Adrenal gland (tissue), 19 donors: Measurements from ENCODE around the gene HTR5A. TPM values are rescaled to one million over a fixed set of nuclear protein-coding genes. Genes with fewer than 3 reads are reported as not detected.
A peak's percentile ranks its signal among the peaks of the same experiment; 100 is the strongest.

Experiments
- DNase-seq, 7 donors: peaks; one replicate each; pipeline ENCODE4 v3.0.0-alpha.2; 2019 to 2020
- H3K27ac ChIP-seq, 5 donors: fragments of 200-600 bp; sonication (generic) in 4 of 5; 1 replicate in 3 of 5; 2 replicates in 2 of 5; pipeline versions ENCODE4 v1.5.1 to v1.8.0; 2016 to 2020; ENCODE audit warnings: mild to moderate bottlenecking in 1 of 5
- H3K27me3 ChIP-seq: fragments of 200-600 bp; 2 replicates; pipeline ENCODE4 v1.8.0; 2021
- H3K36me3 ChIP-seq, 2 donors: fragments of 200-600 bp; replicated peaks in 1 of 2; 1 replicate in 1 of 2; 2 replicates in 1 of 2; pipeline versions ENCODE4 v1.5.1 to v1.8.0; 2018 to 2022
- H3K4me1 ChIP-seq, 2 donors: fragments of 200-600 bp; replicated peaks in 1 of 2; 1 replicate in 1 of 2; 2 replicates in 1 of 2; pipeline versions ENCODE4 v1.5.1 to v1.8.0; 2018 to 2021
- H3K4me3 ChIP-seq, 4 donors: fragments of 200-600 bp; sonication (generic) in 3 of 4; one replicate each; pipeline ENCODE4 v1.5.1; 2016 to 2018
- H3K9me3 ChIP-seq, 3 donors: fragments of 200-600 bp; sonication (generic) in 1 of 3; replicated peaks in 1 of 3; 1 replicate in 2 of 3; 2 replicates in 1 of 3; pipeline versions ENCODE4 v1.5.1 to v1.8.0; 2016 to 2021
- POLR2A ChIP-seq, 2 donors: fragments of 450-650 bp; IDR thresholded peaks; one replicate each; pipeline ENCODE4 v1.6.1; 2017; ENCODE audit warnings: antibody characterized with exemption in 2 of 2, mild to moderate bottlenecking in 2 of 2, moderate library complexity in 1 of 2
- WGBS, 4 donors: extraction: QIAGEN DNeasy Blood & Tissue Kit in 2 of 4; methylation state at CpG; one replicate each; pipeline versions ENCODE4 v1.1.5 to v1.1.7; 2013 to 2017; 5-methylcytosine and 5-hydroxymethylcytosine counted together
- intact Hi-C, 2 donors: fragments of 100-400 bp; cut with DNase I; formaldehyde crosslinking; loops; one replicate each; pipeline versions ENCODE4 v1.14.1 to v1.15.0; 2022 to 2023
- long read RNA-seq, 10 donors: library from polyadenylated mRNA in 3 of 10; unstranded in 2 of 10; stranded (forward) in 1 of 10; transcript quantifications; one replicate each; pipeline ENCODE4 v2.0.0 and lab custom pipeline, GENCODE V29; 2021 to 2026
- polyA plus RNA-seq, 3 donors: library from polyadenylated mRNA; stranded (reverse); fragments of 200-250 nt in 2 of 3; fragments of 350-450 nt in 1 of 3; fragmentation: Illumina TruSeq in 1 of 3; extraction: RNeasy Lipid Tissue Mini Kit (QIAGEN cat#74804) in 1 of 3; gene quantifications; one replicate each; pipeline ENCODE4 v1.2.3, GENCODE V29; 2013 to 2014
- total RNA-seq, 9 donors: library from RNA; depleted of rRNA in 4 of 9; stranded (reverse); fragments of >200 nt in 4 of 9; fragments of 120-200 nt in 1 of 9; fragmentation: NEBNext Ultra II Directional in 1 of 9; extraction: Animal tissue kit (Norgen Biotek cat#: 25700) in 1 of 9; gene quantifications; one replicate each; pipeline versions ENCODE4 v1.1.0 to v1.2.4, GENCODE V29; 2013 to 2023
- TF ChIP-seq, protein P1 (sequence below), 6 experiments: fragments of 450-650 bp in 4 of 6; fragments of 200-600 bp in 2 of 6; sonication (generic) in 1 of 6; IDR thresholded peaks; 1 replicate in 5 of 6; 2 replicates in 1 of 6; pipeline versions ENCODE4 v1.5.1 to v1.8.0; 2016 to 2021; ENCODE audit warnings: antibody characterized with exemption in 6 of 6, mild to moderate bottlenecking in 2 of 6, moderate library complexity in 1 of 6
- donor health status: healthy with polysubstance abuse.
- donor health status: Bipolar disorder and iron deficiency.
- donor health status: DM: yes; HTN: yes; CAD: no.
- donor health status: DM: no; HTN: no; CAD: no.
- donor health status: DM: no; HTN: no; CAD: no.
- donor health status: DM: yes; HTN: yes; CAD: no.

Gene HTR5A
- total RNA-seq = not detected
- not detected for polyA plus RNA-seq
- long read RNA-seq, donor 1 = 0 reads
- long read RNA-seq, donor 2 = 0 reads
- long read RNA-seq, donor 3 = 0 reads
- long read RNA-seq, donor 4 = 0 reads
- long read RNA-seq, donor 5 = 0 reads
- long read RNA-seq, donor 6 = 0 reads
- long read RNA-seq, donor 7 = 0 reads
- long read RNA-seq, donor 8 = 0 reads
- long read RNA-seq, donor 9 = 0 reads
- long read RNA-seq, donor 10 = 0 reads

DNA sequence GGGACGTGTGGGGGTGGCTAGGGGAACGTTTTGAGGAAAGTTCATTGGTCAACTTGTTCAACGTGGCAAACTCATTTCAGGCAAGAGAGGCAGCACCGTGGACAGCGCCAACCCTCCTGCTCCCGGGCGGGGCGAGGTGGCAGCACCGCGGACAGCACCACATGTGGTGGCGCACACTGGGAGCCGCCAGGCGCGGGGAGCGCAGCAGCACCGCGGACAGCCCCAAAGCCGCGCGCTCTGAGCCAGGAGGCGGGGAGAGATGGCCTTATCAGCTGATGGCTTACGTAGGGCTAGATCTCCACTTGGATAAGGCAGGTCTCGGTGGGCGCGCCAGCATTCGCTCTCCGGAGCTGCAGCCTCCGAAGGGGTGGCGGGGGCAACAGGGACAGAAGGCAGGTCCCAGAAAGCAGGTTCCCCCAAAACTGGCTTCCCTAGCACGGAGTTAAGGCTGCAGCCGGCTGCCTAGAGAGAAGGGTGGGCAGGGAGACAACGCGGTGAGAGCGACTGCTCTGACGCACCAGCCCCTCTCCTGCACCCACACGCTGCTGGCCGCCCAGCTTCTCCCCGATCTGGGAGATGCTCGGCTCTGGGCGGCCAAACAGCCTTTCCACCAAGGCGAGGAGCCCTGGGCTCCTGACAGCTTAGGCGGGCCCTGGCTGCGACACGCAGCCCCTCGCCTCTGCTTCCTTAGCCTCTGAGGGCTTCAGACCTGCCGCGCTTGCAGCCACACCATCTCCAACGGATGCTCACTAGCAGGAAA, at the start of gene HTR5A:
Gene HTR5A (plus strand): TSS at position 333 of the 760 bp plus-strand sequence. CDS start 576 bp downstream, outside the sequence.
- DNase-seq = peak; percentile 83 to 91 (median 89)
- Histone ChIP-seq H3K9me3 (no peaks in the 10 kb centered on the region), H3K4me3 (no peak within 1 kb of the TSS), H3K27ac (no peak within 1 kb of the TSS), H3K27me3 (no peaks in the 10 kb centered on the region), H3K36me3 (no peaks in the 10 kb centered on the region), H3K4me1 (no peaks in the 10 kb centered on the region)
- WGBS, 4 donors = 0 to 4% (median 3%) methylated on average over 9 to 48 of the region's 48 CpGs
- no peak for TF ChIP-seq POLR2A (IDR thresholded peaks at IDR 0.05)
- TF ChIP-seq, protein P1, sequence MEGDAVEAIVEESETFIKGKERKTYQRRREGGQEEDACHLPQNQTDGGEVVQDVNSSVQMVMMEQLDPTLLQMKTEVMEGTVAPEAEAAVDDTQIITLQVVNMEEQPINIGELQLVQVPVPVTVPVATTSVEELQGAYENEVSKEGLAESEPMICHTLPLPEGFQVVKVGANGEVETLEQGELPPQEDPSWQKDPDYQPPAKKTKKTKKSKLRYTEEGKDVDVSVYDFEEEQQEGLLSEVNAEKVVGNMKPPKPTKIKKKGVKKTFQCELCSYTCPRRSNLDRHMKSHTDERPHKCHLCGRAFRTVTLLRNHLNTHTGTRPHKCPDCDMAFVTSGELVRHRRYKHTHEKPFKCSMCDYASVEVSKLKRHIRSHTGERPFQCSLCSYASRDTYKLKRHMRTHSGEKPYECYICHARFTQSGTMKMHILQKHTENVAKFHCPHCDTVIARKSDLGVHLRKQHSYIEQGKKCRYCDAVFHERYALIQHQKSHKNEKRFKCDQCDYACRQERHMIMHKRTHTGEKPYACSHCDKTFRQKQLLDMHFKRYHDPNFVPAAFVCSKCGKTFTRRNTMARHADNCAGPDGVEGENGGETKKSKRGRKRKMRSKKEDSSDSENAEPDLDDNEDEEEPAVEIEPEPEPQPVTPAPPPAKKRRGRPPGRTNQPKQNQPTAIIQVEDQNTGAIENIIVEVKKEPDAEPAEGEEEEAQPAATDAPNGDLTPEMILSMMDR (IDR thresholded peaks at IDR 0.05) = no peak
- intact Hi-C loops = no loop called here

DNA sequence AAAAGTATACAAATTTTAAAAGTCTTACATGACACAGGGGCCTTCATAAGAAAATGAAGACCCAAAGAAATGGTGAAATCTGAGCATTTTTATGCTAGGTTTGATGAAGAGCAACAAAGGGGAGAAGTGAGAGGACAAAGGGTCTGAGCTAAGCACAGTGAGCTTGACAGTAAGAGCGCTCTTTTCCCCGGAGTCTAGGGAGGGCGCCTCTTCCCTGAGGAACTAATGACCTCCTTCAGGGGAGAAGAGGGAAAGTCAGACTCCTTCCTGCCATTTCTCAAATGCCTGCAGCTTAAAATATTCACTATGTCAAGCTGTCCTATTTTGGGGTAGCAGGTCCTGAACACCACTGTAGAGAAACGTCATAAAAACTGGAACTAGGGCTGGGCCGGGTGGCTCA, 49.1 kb upstream of the HTR5A start:
- Histone ChIP-seq H3K4me3 (no peak overlapping the region), H3K4me1 (no peaks in the 10 kb centered on the region), H3K27ac (no peak overlapping the region), H3K36me3 (no peaks in the 10 kb centered on the region), H3K27me3 (no peaks in the 10 kb centered on the region), H3K9me3 (no peaks in the 10 kb centered on the region)
- 59 to 68% (median 64%) methylated on average over 5 of the region's 5 CpGs for WGBS, 4 donors
- DNase-seq = no peak
- no peak for TF ChIP-seq POLR2A (IDR thresholded peaks at IDR 0.05)
- TF ChIP-seq, protein P1 (IDR thresholded peaks at IDR 0.05) = no peak
- intact Hi-C loops = no loop called here

DNA sequence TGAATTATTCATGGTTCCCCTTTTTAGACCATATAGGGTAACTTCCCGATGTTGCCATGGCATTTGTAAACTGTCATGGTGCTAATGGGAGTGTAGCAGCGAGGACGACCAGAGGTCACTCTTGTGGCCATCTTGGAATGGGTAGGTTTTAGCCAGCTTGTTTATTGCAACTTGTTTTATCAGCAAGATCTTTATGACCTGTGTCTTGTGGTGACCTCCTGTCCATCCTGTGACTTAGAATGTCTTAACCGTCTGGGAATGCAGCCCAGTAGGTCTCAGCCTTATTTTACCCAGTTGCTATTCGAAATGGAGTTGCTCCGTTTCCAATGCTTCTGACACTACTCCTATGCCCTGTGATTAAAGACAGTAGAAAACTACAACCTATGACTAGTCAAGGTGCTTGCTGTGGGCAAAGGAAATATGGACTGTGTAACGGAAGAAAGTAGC, 48.4 kb upstream of the HTR5A start:
- no peak for DNase-seq
- no peak overlapping the region for H3K27ac ChIP-seq
- intact Hi-C loops = no loop called here
- no peaks in the 10 kb centered on the region for H3K36me3 ChIP-seq
- WGBS, 4 donors = 53 to 64% (median 59%) methylated on average over 7 of the region's 7 CpGs
- no peak overlapping the region for H3K4me3 ChIP-seq
- no peaks in the 10 kb centered on the region for H3K9me3 ChIP-seq
- H3K4me1 ChIP-seq = no peaks in the 10 kb centered on the region
- TF ChIP-seq POLR2A (IDR thresholded peaks at IDR 0.05) = no peak
- TF ChIP-seq, protein P1 (IDR thresholded peaks at IDR 0.05) = no peak
- no peaks in the 10 kb centered on the region for H3K27me3 ChIP-seq

DNA sequence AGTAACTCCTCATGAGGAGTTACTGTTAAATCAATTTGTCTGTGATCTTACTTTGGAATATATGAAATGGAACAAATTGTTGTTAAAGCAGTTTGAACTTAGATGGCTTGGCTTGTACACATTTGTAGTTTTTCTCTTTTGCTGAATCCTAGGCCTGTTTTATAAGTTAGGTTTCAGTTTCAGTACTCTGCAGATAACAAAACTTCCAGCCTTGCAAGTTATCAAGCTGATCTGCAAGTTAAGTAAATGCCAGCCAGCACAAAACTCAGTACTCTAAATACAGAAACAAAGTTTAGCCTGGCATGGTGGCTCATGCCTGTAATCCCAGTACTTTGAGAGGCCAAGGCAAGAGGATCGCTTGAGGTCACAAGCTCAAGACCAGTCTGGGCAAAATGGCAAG, 42.2 kb upstream of the HTR5A start:
- DNase-seq = no peak
- no peak overlapping the region for H3K4me3 ChIP-seq
- H3K9me3 ChIP-seq = no peaks in the 10 kb centered on the region
- no peak overlapping the region for H3K27ac ChIP-seq
- intact Hi-C loops = no loop called here
- no peaks in the 10 kb centered on the region for H3K4me1 ChIP-seq
- WGBS, 4 donors = 88 to 100% (median 98%) methylated on average over 1 of the region's 1 CpG
- no peaks in the 10 kb centered on the region for H3K27me3 ChIP-seq
- TF ChIP-seq POLR2A (IDR thresholded peaks at IDR 0.05) = no peak
- TF ChIP-seq, protein P1 (IDR thresholded peaks at IDR 0.05) = no peak
- no peaks in the 10 kb centered on the region for H3K36me3 ChIP-seq
